GM18499 (cell line): ENCODE data around the gene SLC25A52.
"Not testable (repeated sequence)": the region's sequence is repeated elsewhere in the genome, so short reads cannot be mapped to it uniquely, and the experiment has no call there.

Source experiments
- ATAC-seq: cut with Tn5 transposase; IDR thresholded peaks from one replicate; pipeline ENCODE4 v1.9.1; 2021; ENCODE audit warnings: moderate number of reproducible peaks; ENCODE audit not compliant: insufficient read depth, unreplicated experiment

SLC25A52 gene, protein sequence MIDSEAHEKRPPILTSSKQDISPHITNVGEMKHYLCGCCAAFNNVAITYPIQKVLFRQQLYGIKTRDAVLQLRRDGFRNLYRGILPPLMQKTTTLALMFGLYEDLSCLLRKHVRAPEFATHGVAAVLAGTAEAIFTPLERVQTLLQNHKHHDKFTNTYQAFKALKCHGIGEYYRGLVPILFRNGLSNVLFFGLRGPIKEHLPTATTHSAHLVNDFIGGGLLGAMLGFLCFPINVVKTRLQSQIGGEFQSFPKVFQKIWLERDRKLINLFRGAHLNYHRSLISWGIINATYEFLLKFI

DNA sequence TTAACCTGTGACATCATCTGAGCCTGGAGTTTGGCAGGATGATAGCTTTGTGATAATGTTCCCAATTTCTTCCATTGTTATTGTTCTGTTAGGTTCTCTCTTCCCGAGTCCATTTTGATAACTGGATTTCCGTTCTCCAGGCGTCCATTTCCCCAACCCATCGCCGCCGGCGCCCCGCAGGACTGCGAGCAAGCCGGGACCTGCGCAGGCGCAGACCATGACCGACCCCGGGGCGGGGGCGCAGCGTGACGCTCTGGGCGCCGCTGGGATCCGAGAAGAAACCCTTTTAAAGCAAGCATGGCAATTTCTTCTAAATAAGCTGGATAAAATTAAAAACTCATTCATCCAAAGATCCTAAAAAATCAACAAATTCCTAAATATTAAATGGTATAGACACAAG is at the start of gene SLC25A52:
TSS of gene SLC25A52 (minus strand) at position 186 of the 400 bp plus-strand sequence. CDS start 219 bp downstream, outside the sequence.
- no peak for ATAC-seq

DNA sequence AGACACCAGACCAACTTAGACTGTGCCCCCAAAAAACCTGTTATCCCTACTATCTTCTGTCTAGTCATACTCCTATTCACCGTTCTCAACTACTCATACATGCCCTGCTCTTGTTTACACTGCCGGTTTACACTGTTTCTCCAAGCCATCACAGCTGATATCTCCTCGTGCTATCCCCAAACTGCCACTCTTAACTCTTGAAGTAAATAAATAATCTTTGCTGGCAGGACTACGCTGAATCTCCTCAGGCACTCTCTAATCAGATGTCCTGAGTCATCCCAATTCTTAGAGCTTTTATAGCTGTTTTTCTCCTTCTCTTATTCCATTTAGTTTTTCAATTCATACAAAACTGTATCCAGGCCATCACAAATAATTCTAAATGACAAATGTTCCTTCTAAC is 48.4 kb upstream of the SLC25A52 start:
- not testable (repeated sequence) for ATAC-seq

DNA sequence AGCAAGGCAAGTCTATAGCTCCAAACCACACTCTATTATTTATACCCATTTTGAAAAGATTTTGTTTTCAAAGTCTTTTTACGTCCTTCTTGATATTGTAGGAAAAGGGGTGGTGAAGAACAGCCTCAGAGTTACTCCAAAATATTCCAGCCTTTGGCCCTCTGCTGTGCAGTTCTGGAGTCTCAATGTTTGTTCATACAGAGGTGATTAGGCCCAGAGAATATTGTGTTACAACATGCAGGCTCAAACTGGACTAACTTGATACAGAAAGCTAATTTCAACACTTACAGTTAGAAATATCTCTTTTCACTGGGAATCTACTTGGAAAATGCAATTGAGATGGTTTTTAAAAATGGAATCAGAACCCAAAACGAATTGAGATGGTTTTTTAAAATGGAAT is 40.4 kb upstream of the SLC25A52 start:
- no peak for ATAC-seq

DNA sequence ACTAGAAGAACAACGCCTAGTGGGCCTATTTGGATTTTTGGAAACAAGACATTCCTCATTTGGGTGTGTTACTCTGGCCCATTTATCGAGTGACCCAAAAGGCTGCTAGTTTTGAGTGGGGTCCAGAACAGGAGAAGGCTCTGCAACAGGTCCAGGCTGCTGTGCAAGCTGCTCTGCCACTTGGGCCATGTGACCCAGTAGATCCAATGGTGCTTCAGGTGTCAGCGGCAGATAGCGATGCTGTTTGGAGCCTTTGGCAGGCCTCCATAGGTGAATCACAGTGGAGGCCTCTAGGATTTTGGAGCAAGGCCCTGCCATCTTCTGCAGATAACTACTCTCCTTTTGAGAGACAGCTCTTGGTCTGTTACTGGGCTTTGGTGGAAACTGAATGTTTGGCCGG is 38.6 kb upstream of the SLC25A52 start:
- ATAC-seq, result not testable (repeated sequence)

DNA sequence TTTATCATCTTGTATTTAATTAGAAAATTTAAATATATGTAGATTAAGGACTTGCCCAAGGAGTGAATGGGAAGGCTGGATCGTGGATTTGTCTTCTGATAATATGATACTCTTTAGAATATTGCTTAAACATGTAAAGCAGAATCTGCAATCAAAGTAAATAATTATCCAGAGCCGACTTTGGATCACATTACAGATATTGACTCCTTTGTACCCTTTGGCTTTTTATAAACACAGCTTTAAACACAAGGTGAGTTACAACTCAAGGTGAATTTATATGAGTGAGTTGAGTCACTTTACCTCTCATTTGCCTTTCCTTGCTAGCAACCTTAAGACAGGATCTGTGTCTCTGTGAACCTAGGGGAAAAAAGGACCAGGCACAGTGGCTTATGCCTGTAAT is 37.7 kb upstream of the SLC25A52 start:
- no peak for ATAC-seq

DNA sequence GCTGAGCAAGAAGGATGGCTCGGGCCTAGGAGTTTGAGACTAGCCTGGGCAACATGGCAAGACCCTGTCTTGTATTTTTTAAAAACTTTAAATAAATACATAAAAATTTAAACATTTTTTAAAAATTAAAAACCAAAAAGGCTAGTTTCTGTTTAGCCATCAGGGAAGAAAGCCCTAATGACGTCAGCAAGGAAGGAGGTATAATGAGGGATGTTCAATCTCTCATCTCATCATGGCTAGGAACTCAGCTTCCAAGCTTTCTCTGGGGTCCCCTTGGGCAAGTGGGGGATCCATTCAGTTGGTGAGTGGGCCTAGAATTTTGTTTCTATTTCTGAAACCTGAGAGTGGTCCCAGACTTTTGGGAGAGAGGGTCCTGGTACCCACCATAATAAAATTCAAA is 35.1 kb upstream of the SLC25A52 start:
- no peak for ATAC-seq

DNA sequence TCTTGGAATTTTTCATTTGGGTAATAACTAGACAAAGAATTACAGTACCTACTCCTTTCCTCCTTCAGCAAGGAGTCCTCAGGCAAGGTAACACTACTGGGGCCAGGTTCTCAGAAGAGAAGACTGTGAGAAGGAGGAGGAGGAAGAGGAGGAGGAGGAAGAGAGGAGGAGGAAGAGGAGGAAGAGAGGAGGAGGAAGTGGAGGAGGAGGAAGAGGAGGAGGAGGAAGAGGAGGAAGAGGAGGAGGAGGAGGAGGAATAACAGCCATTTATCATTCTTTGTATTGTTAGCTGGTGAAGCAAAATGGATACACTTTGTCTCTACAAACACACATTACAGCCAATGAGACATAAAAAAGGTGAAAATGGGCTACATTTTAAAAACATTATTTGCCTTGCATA is 32.9 kb upstream of the SLC25A52 start:
- ATAC-seq, result no peak

DNA sequence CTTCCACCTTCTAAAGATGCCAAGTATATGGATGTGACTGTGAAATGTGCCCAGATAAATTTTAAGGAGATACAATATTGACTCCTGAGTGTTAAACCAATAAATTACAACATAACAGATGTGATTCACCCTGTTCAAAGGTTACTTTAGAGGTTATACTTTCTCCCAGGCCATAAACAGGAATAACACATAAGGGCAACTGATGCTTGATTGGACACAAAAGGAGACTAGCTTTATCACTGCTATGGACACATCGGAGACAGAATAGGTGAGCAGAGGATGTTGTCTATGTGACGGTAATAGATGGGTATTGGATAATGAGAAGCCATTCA is 31.9 kb upstream of the SLC25A52 start:
- ATAC-seq, result no peak

DNA sequence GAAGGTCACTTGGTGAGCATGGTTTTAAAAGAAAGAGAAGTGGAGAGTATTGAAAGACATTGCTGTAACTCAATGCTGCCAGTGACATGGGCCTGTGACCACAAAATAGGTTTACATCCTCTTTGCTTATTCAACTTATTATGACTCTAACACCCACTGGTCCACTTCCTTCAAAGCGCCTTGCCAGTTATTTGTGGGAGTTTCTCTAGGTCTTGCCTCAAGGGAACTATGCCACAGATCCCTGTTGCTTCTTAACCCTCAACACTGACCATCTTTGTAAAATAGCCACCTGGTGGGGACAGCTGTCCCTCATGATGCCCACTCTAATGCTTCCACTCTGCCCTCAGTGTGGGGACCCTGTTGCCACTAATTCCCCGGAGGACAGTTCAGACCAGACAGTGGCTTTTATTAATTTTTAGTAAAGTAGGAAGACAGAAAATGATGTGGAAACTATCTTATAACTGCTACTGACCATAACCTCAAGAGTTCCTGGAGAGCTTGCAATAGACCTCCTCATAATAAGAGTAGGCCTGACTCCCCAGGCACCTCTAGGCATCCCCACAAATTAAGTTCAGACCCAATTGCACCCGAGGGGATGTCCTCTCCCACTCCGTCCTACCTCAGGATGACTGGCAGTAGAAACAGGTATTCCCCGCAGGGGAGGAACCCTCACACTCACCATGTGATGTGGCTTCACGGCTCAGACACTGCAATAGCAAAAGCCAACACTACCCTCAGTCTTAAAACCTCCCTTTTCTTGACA is 31.3 kb upstream of the SLC25A52 start:
- ATAC-seq, result peak; percentile 96

DNA sequence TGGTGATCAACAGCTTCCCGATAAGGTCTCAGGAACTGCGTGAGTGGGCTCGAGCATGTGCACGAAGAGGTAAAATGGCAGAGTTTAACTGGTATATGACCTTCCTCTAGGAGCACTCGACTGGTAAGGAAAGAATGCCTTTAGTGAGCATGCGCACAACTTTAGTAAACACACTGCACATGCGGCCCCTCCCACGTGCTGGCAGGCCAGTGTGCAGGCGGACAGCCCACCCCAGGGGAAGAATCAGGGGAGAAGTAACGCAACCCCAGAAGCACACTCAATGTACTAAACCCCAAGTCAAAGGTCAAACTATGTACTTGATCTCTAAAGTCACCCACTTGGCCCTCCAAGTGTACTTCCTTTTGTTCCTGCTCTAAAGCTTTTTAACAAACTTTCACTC is 28.7 kb upstream of the SLC25A52 start:
- ATAC-seq, result no peak

DNA sequence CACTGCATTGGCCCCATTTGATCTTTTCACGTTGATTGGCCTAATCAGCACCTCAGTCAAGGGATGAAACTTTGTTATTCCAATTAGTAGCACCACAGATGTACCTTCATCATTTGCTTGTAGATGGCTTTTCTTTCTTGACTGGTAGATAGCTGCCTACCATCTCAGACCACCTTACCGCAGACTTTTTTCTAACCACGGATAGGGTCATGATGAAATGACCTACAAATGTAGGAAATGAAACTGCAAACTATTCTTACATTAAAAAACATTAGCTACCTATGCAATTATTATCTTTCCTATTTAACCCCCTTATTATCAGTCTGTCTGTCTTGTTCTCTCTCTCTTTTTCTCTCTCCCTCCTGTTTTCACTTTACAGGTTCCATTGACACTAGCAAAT is 22.4 kb upstream of the SLC25A52 start:
- no peak for ATAC-seq

DNA sequence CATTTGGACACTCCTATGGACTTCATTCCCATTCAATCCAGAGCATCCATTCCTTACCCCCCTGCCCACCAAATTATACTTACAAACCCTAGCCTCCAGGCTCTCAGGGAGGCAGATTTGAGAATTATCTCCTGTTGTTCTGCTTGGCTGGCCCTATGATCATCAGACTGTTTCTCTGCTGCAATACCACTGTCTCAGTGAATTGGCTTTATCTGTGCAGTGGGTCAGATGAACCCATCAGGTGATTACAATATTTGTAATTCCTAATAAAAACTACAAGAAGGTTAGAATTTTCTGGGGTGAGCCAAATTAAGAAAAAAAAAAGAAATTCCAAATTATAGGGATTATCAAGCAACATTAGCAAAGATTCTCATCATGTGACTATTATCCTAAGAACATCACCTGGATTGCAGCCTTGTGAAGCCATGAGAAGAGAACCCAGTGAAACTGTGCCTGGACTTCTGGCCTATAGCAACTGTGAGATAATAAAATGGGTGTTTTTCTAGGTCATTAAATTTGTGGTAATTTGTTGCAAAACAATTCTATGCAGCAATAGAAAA is 17.8 kb upstream of the SLC25A52 start:
- ATAC-seq, result no peak

DNA sequence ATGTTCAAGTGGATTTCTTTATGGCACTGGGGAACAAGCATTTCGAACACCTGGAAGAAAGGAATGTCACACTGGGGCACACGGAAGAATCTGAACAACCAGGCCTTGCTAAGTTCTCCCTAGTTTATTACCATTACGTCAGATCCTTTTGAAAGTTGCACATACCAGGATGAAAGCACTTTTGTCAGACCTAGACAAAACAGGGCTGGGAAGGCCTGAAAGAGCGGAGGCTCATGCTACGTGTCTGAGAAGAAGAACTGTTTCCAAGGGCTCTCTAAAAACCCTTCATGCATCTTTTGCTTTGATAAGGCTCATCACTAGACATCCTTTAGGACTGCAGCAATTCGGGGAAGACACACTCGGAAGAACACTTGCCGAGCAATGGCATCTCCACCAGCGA is 15.4 kb upstream of the SLC25A52 start:
- no peak for ATAC-seq

DNA sequence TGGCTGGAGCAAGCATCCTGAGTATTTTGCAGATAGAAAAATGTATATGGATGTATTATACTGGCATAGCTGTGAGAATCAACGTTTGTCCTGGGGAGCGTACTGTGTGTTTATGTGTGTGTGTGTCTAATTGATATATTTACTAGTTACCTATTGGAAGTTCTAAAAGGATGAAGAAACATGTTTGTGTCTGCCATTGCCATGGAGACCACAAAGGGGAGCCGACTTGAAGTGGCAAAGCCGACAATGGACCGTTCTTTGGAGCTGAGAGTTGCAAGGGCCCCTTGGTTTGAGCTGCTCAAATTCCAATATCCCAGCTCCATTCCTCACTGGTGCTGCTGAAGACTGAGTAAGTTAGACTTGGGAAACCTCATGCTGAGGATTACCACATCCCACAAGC is 14.3 kb upstream of the SLC25A52 start:
- ATAC-seq, result no peak

DNA sequence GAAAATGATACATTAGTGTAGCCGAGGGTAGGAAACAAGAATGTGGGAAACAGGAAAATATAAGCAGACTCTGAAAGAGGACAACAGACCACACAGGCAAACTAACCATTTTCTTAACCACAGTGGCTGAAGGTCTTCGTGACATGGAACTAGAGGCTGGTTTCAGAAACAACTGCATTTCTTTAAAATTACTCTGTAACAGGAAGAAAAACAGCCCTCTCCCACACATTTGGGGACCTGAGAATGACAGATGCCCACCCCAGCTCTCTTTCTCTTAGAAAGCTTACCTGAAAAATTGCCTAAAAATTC is 13.8 kb upstream of the SLC25A52 start:
- peak; percentile 75 for ATAC-seq

DNA sequence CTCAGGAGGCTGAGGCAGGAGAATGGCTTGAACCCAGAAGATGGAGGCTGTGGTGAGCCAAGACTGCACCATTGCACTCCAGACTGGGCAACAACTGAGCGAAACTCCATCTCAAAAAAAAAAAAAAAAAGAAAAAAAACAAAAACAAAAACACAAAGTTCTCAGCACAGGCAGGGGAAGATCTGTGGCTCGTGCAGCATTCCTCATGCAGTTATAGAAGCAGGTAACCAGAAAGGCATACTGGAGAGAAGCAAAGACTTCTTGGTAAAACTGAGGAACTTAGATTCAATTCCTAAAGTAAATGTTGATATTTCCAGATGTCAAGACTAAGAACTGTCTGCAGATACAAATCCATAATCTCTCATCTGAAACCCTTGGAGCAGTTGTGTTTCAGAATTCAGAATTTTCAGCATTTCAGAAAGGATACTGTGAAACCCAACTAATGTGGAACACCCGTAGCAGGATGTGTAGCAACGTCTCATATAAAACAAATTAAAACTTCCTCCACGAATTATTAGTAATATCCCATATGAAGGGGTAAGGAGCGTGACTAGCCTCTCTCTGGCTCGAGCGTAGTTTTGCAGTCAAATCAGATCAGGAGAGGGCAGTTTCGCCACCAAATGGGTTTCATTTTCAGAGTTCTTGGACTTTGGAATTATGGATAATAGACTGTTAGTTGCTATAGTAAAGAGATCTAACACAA is 13.2 kb upstream of the SLC25A52 start:
- ATAC-seq, result no peak

DNA sequence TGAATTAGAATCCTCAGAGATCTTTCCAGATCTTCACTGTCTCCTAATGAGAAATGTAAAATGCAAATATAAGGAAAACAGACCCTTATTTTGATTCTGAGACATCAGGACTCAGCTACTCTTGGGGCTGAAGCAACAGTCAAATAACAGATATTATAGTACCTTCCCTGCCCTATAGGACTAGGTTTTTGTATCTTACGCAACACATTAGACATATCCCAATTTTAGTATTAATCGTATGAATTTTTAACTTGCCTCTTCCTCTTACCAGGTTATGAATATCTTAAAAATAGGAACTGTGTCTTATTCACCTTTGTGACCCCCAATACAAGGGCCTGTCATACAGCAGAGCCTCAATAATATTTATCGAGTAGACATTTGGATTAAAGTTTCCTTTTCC is 12.0 kb upstream of the SLC25A52 start:
- ATAC-seq, result no peak

DNA sequence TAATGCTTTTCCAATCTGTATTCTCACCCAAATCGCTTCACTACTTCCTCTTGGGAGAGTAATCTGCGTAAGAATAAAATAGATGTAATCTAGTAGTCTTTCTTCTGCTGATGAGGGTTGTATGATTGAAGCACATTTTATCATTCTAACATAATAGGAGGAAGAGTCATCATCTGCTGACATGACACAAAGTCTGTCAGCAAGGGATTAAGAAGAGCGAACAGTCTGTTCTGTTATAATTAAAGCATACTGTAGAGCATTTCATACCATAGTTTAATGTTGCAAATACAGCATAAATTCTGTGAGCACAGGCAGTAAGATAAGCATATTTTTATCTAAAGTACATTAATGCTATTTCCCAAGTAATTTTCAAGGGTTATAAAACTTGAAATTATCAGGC is 10.4 kb downstream of the SLC25A52 start:
- no peak for ATAC-seq

DNA sequence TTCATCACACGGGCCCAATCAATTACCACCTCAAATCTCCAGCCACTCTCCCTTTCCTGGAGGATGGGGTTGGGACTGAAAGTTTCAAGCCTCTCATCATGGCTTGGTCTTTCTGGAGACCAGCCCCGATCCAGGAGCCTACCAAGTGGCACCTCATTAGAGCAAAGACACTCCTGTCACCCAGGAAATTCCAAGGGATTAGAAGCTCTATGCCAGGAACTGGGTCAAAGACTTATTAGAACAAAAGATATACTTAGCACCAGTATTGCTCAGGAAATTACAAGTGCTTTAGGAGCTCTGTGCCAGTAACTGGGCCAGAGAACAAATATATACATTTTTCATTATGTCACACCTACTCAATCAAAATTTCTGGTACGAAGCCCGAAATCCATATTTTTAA is 14.3 kb downstream of the SLC25A52 start:
- ATAC-seq, result no peak

DNA sequence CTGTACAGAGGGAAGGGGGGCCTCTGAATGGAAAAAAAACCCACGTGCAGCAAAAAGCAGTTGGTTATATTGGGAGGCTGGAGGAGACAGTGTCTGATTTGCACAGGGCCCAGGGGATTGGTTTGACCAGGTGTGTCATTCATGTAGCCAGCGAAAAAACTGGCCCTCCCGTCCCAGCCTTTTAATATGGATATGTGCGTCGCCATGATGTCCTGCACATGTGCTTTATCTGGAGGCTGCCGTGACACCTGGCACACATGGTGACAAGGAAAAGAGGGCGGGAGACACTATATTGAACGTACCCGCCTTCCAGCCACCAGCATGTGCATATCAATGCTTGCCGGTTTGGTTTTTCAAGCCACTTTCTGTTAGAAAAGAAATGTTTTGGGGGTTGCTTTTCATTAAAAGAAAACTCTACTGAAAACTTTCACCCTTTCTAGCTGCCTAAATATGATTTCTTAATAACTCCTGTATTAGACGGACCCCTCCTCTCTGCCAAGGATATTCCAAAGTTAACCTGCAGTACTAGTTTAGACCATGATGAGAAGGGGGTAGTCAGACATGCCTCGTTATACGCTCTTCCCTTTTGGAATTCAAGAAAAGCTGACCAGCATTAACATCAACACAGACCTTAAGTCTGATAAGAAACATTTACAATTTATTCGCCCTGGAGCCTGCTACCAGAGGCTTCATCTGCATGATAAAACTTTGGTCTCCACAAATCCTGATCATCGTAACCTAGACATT is 16.2 kb downstream of the SLC25A52 start:
- no peak for ATAC-seq

DNA sequence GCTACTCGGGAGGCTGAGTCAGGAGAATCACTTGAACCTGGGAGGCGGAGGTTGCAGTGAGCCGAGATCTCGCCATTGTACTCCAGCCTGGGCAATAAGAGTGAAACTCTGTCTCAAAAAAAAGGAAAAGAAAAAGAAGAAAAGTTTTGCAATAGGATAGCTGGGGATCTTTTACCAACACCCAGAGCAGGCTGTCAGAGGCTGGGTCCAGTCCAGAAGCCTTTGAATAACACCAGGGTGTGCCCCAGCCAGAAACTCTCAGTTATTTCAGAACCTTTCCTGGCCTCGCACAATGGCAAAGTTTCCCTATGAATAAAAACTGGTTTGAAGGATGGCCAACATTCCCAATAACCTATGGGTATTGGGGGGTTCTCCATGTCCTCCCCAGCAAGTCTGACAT is 17.1 kb downstream of the SLC25A52 start:
- ATAC-seq, result not testable (repeated sequence)
